ENCODE measurements around the gene MMP27.
"Not testable (repeated sequence)": the region's sequence is repeated elsewhere in the genome, so short reads cannot be mapped to it uniquely, and the experiment has no call there.

Gene MMP27

GRCh38 chr11:102749101-102749722 lies 43.6 kb upstream of the MMP27 start:
- no peak overlapping the region for H3K27ac ChIP-seq (replicated peaks)
- TF ChIP-seq SPI1 (IDR thresholded peaks at IDR 0.05; ENCODE audit: borderline replicate concordance, low read depth): no peak
- TF ChIP-seq REST (IDR thresholded peaks at IDR 0.05; ENCODE audit: insufficient replicate concordance, low read depth): no peak
- TF ChIP-seq POLR2AphosphoS5 (IDR thresholded peaks at IDR 0.05; ENCODE audit: low read depth): no peak
- no peak for TF ChIP-seq CTCF (IDR thresholded peaks at IDR 0.05; ENCODE audit: insufficient read depth, low read length)
- TF ChIP-seq GABPA (IDR thresholded peaks at IDR 0.05; ENCODE audit: low read depth): no peak
- H3K27me3 ChIP-seq (ENCODE audit: insufficient read depth, poor library complexity, severe bottlenecking): no peaks in the 10 kb centered on the region
- no peak overlapping the region for H3K4me3 ChIP-seq (replicated peaks; ENCODE audit: insufficient read depth, low read length)
- no peak for DNase-seq (ENCODE audit: low read depth in 1 of 2, low spot score in 1 of 2)

- not testable (repeated sequence) for H3K27me3 ChIP-seq (ENCODE audit: insufficient read depth, poor library complexity, severe bottlenecking); DNase-seq (ENCODE audit: low read depth in 1 of 2, low spot score in 1 of 2); H3K4me3 ChIP-seq (replicated peaks; ENCODE audit: insufficient read depth, low read length); H3K27ac ChIP-seq (replicated peaks)
These were observed 41.4 kb upstream of the MMP27 start for GRCh38 chr11:102746746-102747578.

GRCh38 chr11:102734650-102735049 lies 29.1 kb upstream of the MMP27 start:
- no peak for DNase-seq (ENCODE audit: low read depth in 1 of 2, low spot score in 1 of 2)
- no peak overlapping the region for H3K4me3 ChIP-seq (replicated peaks; ENCODE audit: insufficient read depth, low read length)

More at GRCh38 chr11:102734650-102735049, 29.1 kb upstream of the MMP27 start:
- TF ChIP-seq GABPA (IDR thresholded peaks at IDR 0.05; ENCODE audit: low read depth): no peak
- no peak for TF ChIP-seq POLR2AphosphoS5 (IDR thresholded peaks at IDR 0.05; ENCODE audit: low read depth)
- TF ChIP-seq SPI1 (IDR thresholded peaks at IDR 0.05; ENCODE audit: borderline replicate concordance, low read depth): no peak
- no peak for TF ChIP-seq REST (IDR thresholded peaks at IDR 0.05; ENCODE audit: insufficient replicate concordance, low read depth)
- no peak for TF ChIP-seq CTCF (IDR thresholded peaks at IDR 0.05; ENCODE audit: insufficient read depth, low read length)
- Histone ChIP-seq H3K27ac (replicated peaks) (no peak overlapping the region), H3K27me3 (ENCODE audit: insufficient read depth, poor library complexity, severe bottlenecking) (peaks cover 11% of the 10 kb centered on the region)

Data from HL-60 (cell line).